CD14-positive monocyte (primary cell): ENCODE results near the gene ARHGEF1. TPM values are rescaled to one million over a fixed set of nuclear protein-coding genes. Genes with fewer than 3 reads are reported as not detected.
A peak's percentile ranks its signal among the peaks of the same experiment; 100 is the strongest.

Experiments
- DNase-seq, 3 donors: peaks; one replicate each; pipeline ENCODE4 v3.0.0-alpha.2; 2011 to 2022
- H2AFZ ChIP-seq: 2 replicates; pipeline ENCODE4 v1.6.0; 2012; ENCODE audit warnings: mild to moderate bottlenecking, low read depth, low read length, inconsistent platforms; ENCODE audit not compliant: insufficient read depth, poor library complexity, severe bottlenecking
- H3K27ac ChIP-seq, 2 donors: 1 replicate in 1 of 2; 2 replicates in 1 of 2; pipeline ENCODE4 v1.5.1; 2012 to 2013; ENCODE audit warnings: low read length in 2 of 2, control low read depth in 1 of 2, inconsistent platforms in 1 of 2, low read depth in 1 of 2, mild to moderate bottlenecking in 1 of 2
- H3K27me3 ChIP-seq, 2 donors: one replicate each; pipeline versions ENCODE4 v1.6.0 to v1.6.1; 2011 to 2013; ENCODE audit warnings: low read length in 2 of 2; ENCODE audit not compliant: control insufficient read depth in 2 of 2, insufficient read depth in 2 of 2
- H3K36me3 ChIP-seq, 2 donors: replicated peaks in 1 of 2; 1 replicate in 1 of 2; 2 replicates in 1 of 2; pipeline versions ENCODE4 v1.5.1 to v1.6.1; 2012 to 2013; ENCODE audit warnings: low read length in 2 of 2, control low read depth in 1 of 2, inconsistent platforms in 1 of 2, mild to moderate bottlenecking in 1 of 2; ENCODE audit not compliant: insufficient read depth in 2 of 2, control insufficient read depth in 1 of 2
- H3K4me1 ChIP-seq, 2 donors: 1 replicate in 1 of 2; 2 replicates in 1 of 2; pipeline versions ENCODE4 v1.5.1 to v1.6.1; 2012 to 2013; ENCODE audit warnings: low read length in 2 of 2, control low read depth in 1 of 2, inconsistent platforms in 1 of 2, mild to moderate bottlenecking in 1 of 2, moderate library complexity in 1 of 2; ENCODE audit not compliant: insufficient read depth in 2 of 2, control insufficient read depth in 1 of 2
- H3K4me2 ChIP-seq: replicated peaks from 2 replicates; pipeline ENCODE3; 2012; ENCODE audit warnings: low read length, moderate library complexity, mild to moderate bottlenecking; ENCODE audit not compliant: poor library complexity, severe bottlenecking; ENCODE audit errors: extremely low read depth
- H3K4me3 ChIP-seq, 3 experiments: fragments of 200-600 bp in 1 of 3; sonication (generic) in 1 of 3; replicated peaks in 1 of 3; 1 replicate in 2 of 3; 2 replicates in 1 of 3; pipeline ENCODE4 v1.5.1; 2011 to 2013; ENCODE audit warnings: low read length in 3 of 3, mild to moderate bottlenecking in 3 of 3, control low read depth in 2 of 3, low read depth in 2 of 3, inconsistent platforms in 1 of 3, moderate library complexity in 1 of 3
- H3K79me2 ChIP-seq: 2 replicates; pipeline ENCODE4 v1.6.0; 2012; ENCODE audit warnings: mild to moderate bottlenecking, control low read depth, inconsistent platforms, low read length, moderate library complexity; ENCODE audit not compliant: insufficient read depth
- H3K9ac ChIP-seq: 2 replicates; pipeline ENCODE4 v1.6.0; 2017; ENCODE audit warnings: low read length, mild to moderate bottlenecking; ENCODE audit not compliant: insufficient read depth, poor library complexity, severe bottlenecking
- H3K9me3 ChIP-seq, 2 donors: replicated peaks in 1 of 2; 1 replicate in 1 of 2; 2 replicates in 1 of 2; pipeline versions ENCODE4 v1.5.1 to v1.6.1; 2012 to 2013; ENCODE audit warnings: low read length in 2 of 2, control low read depth in 1 of 2; ENCODE audit not compliant: control insufficient read depth in 1 of 2, insufficient read depth in 1 of 2
- H4K20me1 ChIP-seq: 2 replicates; pipeline ENCODE4 v1.6.0; 2012; ENCODE audit warnings: mild to moderate bottlenecking, low read length, control low read depth, moderate library complexity; ENCODE audit not compliant: insufficient read depth
- H3K27ac Mint-ChIP-seq, 7 donors: one replicate each; pipeline ENCODE4 v1.8.0; 2020; ENCODE audit warnings: mild to moderate bottlenecking in 7 of 7, mixed read lengths in 7 of 7, moderate library complexity in 6 of 7, inconsistent platforms in 2 of 7
- H3K27me3 Mint-ChIP-seq, 3 donors: one replicate each; pipeline ENCODE4 v1.8.0; 2021 to 2022; ENCODE audit warnings: low read depth in 3 of 3, mild to moderate bottlenecking in 3 of 3, mixed read lengths in 3 of 3, moderate library complexity in 3 of 3, inconsistent platforms in 1 of 3
- H3K36me3 Mint-ChIP-seq, 2 donors: one replicate each; pipeline ENCODE4 v1.8.0; 2020; ENCODE audit warnings: mixed read lengths in 2 of 2, inconsistent platforms in 1 of 2, mild to moderate bottlenecking in 1 of 2
- H3K4me1 Mint-ChIP-seq: one replicate; pipeline ENCODE4 v1.8.0; 2020; ENCODE audit warnings: mild to moderate bottlenecking, mixed read lengths
- H3K4me3 Mint-ChIP-seq, 2 donors: one replicate each; pipeline ENCODE4 v1.8.0; 2020; ENCODE audit warnings: mild to moderate bottlenecking in 2 of 2, mixed read lengths in 2 of 2, moderate library complexity in 1 of 2
- H3K9me3 Mint-ChIP-seq, 7 donors: one replicate each; pipeline ENCODE4 v1.8.0; 2020 to 2022; ENCODE audit warnings: mixed read lengths in 7 of 7, mild to moderate bottlenecking in 6 of 7, moderate library complexity in 6 of 7, inconsistent platforms in 2 of 7
- CTCF ChIP-seq: fragments of 200-600 bp; IDR thresholded peaks from one replicate; pipeline ENCODE4 v1.8.0; 2022; ENCODE audit warnings: antibody characterized with exemption, mild to moderate bottlenecking
- WGBS: methylation state at CpG from one replicate; pipeline ENCODE4 v1.1.5; 2013; ENCODE audit warnings: missing lambda C conversion rate; ENCODE audit not compliant: insufficient coverage; 5-methylcytosine and 5-hydroxymethylcytosine counted together
- intact Hi-C, 2 donors: fragments of 100-400 bp; cut with micrococcal nuclease; formaldehyde crosslinking; loops; one replicate each; pipeline versions ENCODE4 v1.15.0 to v1.15.1; 2023
- polyA plus RNA-seq, 3 donors: library from polyadenylated mRNA; depleted of rRNA in 1 of 3; unstranded in 2 of 3; stranded (reverse) in 1 of 3; fragments of 300-500 nt in 2 of 3; fragments of >200 nt in 1 of 3; fragmentation: Illumina TruSeq in 2 of 3; gene quantifications; 1 replicate in 2 of 3; 2 replicates in 1 of 3; pipeline ENCODE4 v1.2.3, GENCODE V29; 2012 to 2021

Gene ARHGEF1
- polyA plus RNA-seq, 3 donors: 82.8 to 622 (median 95.5) TPM

- peaks cover 4% of the 10 kb centered on the region for H3K79me2 ChIP-seq
- Mint-ChIP-seq H3K27me3 (peaks cover 4 to 16% (median 15%) of the 10 kb centered on the region in 3 donors), H3K4me3 (no peak overlapping the region), H3K27ac (no peak overlapping the region), H3K4me1 (peaks cover 12% of the 10 kb centered on the region), H3K9me3 (peaks cover 0 to 2% (median 0%) of the 10 kb centered on the region in 7 donors), H3K36me3 (peaks cover 63 to 65% of the 10 kb centered on the region in 2 donors)
- H2AFZ ChIP-seq: no peak overlapping the region
- H3K9ac ChIP-seq: no peak overlapping the region
- H3K27me3 ChIP-seq: peaks cover 2 to 5% of the 10 kb centered on the region in 2 donors
- no peak for TF ChIP-seq CTCF
- no peak overlapping the region for H3K27ac ChIP-seq
- no peak for DNase-seq
- H3K9me3 ChIP-seq: no peaks in the 10 kb centered on the region
- intact Hi-C loops: no loop called here
- no peak overlapping the region for H3K4me2 ChIP-seq
- no peak overlapping the region for H3K4me3 ChIP-seq
- peaks cover 63 to 67% of the 10 kb centered on the region in 2 donors for H3K36me3 ChIP-seq
- 60% methylated on average over 2 of the region's 9 CpGs for WGBS
- peaks cover 98% of the 10 kb centered on the region for H4K20me1 ChIP-seq
- no peaks in the 10 kb centered on the region for H3K4me1 ChIP-seq
These were observed 23.3 kb downstream of the ARHGEF1 start for GRCh38 chr19:41906271-41906670.

- H3K36me3 ChIP-seq: peaks cover 55 to 58% of the 10 kb centered on the region in 2 donors
- H3K36me3 Mint-ChIP-seq: peaks cover 56% of the 10 kb centered on the region in 2 donors
- peaks cover 98% of the 10 kb centered on the region for H4K20me1 ChIP-seq
- H3K9me3 ChIP-seq: peaks cover 0 to 1% of the 10 kb centered on the region in 2 donors
- peaks cover 3 to 13% of the 10 kb centered on the region in 2 donors for H3K27me3 ChIP-seq
- intact Hi-C loops: no loop called here
- 92% methylated on average over 6 of the region's 21 CpGs for WGBS
- no peak for TF ChIP-seq CTCF
- no peak overlapping the region for H3K4me3 ChIP-seq
- peak overlapping the region in 1 of 7 donors; percentile 37 for H3K27ac Mint-ChIP-seq
- H3K9me3 Mint-ChIP-seq: peaks cover 0 to 4% (median 0%) of the 10 kb centered on the region in 7 donors
- peaks cover 17% of the 10 kb centered on the region for H3K4me1 Mint-ChIP-seq
- no peaks in the 10 kb centered on the region for H3K79me2 ChIP-seq
- H3K4me1 ChIP-seq: no peaks in the 10 kb centered on the region
- H3K4me2 ChIP-seq: no peak overlapping the region
- H2AFZ ChIP-seq: no peak overlapping the region
- no peak overlapping the region for H3K27ac ChIP-seq
- no peak overlapping the region for H3K4me3 Mint-ChIP-seq
- DNase-seq: no peak
- peaks cover 4 to 23% (median 22%) of the 10 kb centered on the region in 3 donors for H3K27me3 Mint-ChIP-seq
- H3K9ac ChIP-seq: no peak overlapping the region
These were observed 24.1 kb downstream of the ARHGEF1 start for GRCh38 chr19:41906916-41907680.
